NCI-H446 treated with DMSO at 0.1 percent for 48 hours (cell line): Measurements from ENCODE around the gene RAB30.

Experiments used
- DNase-seq: peaks from one replicate; lab custom pipeline; 2025; lab: John Stamatoyannopoulos, UW

RAB30 gene

GRCh38 chr11:83039566-83039965, 32.1 kb downstream of the RAB30 start:
- no peak for DNase-seq

DNA sequence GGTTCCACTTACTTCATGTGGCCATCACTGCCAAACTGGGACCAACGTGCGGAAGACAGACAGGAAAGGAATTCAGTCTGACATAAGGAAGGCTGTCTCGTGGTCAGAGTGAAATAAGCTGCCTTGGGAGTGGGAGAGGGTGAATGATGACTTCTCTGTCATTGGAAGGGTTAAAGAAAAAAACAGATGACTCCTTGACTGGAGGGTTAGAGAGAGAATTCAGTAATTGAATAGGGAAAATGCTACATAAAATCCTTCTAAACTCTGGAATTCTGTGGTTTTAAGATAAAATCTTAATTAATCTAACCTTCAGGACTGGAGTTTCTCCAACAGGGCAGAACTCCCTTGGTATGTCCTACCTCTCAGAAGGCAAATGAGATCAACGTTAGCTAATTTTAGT, 33.8 kb downstream of the RAB30 start:
- no peak for DNase-seq

GRCh38 chr11:83036701-83037100, 35.0 kb downstream of the RAB30 start:
- DNase-seq, result no peak

DNA sequence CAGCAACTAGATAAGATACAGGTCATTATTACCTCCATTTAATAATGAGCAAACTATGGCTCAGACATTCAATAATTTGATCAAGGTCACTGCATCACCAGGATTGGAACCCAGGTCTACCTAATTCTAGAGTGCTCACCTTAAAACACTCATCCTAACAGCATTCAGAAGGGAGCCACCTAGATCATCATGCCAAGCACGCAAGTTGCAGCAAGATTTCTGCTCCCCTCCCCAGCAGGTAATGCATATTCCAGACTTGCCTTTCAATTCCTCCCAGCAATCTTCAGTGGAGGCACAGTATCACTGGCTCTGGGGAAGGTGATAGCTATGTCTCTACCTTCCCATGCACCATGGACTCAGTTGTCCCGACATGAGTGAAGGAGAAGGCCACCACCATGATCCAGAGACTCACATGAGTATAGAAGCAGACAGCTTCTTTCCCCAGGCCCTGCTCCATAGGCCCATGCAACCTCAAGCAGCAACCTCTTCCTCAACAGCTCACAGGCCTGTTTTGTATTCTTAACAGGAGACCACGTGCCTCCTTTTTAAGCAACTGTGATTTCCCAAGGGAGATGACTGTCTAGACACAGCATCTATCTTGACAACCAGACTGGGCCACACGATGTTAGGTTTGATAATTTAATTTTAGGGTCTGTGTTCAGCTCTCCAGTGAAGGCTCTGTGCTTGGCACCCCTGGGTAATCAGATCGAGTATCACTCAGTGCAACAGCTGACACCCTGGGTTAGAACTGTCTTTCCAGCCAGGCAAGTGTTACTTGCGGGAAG, 36.4 kb downstream of the RAB30 start:
- no peak for DNase-seq

DNA sequence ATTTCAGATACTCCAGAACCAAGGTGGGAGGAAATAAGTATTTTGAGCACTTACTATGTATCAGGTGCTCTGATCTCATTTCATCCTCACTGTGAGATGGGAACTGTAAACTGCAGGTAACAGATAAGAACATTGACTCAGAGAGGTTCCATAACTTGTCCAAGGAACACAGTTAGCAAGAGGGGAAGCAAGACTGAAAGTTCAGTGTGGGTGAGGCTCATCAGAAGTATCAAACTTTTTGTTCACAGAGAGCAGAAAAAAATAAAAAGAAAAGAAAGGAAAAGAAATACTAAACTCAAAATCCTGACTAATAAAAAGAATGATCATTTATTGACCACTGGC, 37.1 kb downstream of the RAB30 start:
- no peak for DNase-seq

- peak; percentile 64 for DNase-seq
These were observed 37.6 kb downstream of the RAB30 start for GRCh38 chr11:83033972-83034672.

DNA sequence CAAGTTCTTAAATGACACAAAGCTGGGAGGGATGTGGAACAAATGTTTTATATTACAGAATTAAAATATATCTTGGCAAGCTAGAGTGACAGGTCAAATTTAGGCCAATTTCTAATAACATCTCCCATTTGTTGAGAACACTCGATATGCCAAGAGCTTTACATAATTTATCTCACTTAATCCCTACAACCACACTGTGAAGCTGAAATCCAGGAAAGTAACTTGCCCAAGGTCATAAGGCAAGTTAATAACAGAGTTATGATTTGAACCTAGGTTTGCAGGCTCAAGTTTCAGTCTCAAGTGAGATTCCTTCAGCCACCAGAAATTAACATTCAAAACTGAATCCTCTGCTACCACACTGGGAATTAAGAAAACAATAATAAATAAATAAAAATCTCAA, 38.3 kb downstream of the RAB30 start:
- no peak for DNase-seq

GRCh38 chr11:83031127-83031526, 40.6 kb downstream of the RAB30 start:
- no peak for DNase-seq

DNA sequence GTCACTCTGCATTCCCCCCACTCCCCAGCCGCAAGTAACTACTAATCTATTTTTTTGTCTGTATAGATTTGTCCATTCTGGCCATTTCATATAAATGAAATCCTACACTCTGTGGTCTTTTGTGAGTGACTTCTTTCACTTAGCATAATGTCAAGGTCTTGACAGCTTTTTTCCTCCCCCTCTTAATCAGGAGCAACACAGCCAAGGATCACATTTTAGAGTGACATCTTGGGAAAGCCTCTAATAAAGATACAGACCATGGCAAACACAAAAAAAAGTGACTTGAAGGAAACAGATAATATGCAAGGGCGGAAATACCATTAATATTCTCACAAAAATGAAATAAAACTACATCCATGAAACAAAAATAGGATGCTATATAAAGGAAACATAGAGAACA, 43.9 kb downstream of the RAB30 start:
- no peak for DNase-seq

DNA sequence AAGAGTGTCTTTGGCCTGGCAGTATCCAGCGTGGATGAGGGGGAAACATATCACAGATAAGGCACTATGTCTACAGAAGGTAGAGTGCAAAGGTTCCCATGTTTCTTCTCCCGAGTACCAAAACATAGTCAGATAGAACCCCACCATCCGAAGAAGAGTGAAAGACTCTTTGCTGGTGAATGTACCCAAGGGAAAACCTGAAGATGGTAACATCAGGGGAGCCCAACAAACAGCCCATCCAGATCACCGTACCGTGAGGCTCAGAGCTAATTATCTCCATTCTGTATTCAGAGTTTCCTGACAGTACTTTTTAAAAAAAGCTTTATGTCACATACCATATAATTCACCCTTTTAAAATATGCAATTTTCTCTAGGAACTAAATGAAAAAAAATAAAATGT, 44.4 kb downstream of the RAB30 start:
- no peak for DNase-seq

- no peak for DNase-seq
These were observed 45.5 kb downstream of the RAB30 start for GRCh38 chr11:83026229-83026628.

GRCh38 chr11:83025267-83025704, 46.4 kb downstream of the RAB30 start:
- DNase-seq, result no peak

DNA sequence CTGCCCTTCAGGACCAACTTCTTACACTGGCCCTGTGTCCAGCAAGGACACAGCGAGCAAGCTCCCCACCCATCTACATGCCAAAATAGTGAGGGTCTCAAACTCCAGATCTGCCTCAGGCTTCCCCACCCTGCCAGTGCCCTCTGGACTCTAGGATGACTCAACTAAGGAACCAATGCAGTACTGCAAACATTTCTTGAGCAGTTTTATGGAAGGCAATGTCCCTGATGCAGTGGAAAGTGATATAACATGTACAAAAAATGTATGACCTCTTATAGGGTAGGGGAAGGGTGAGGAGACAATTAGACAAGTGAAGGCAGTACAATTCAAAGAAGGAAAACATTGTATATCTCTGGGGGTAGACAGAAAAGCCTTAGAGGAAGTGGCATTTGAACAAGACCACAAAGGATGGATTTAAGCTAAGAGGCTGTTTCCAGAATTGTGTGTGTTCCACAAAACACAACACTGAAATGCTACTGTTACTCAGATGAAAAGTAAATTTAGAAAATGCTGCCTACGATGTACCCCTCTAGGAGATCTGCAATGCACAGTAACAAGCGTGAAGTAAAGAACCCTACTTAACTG, 47.3 kb downstream of the RAB30 start:
- no peak for DNase-seq

GRCh38 chr11:83023410-83023809, 48.3 kb downstream of the RAB30 start:
- DNase-seq, result no peak

- DNase-seq, result no peak
These were observed 49.9 kb downstream of the RAB30 start for GRCh38 chr11:83021780-83022125.

- no peak for DNase-seq
These were observed 50.5 kb downstream of the RAB30 start for GRCh38 chr11:83020942-83021779.

DNA sequence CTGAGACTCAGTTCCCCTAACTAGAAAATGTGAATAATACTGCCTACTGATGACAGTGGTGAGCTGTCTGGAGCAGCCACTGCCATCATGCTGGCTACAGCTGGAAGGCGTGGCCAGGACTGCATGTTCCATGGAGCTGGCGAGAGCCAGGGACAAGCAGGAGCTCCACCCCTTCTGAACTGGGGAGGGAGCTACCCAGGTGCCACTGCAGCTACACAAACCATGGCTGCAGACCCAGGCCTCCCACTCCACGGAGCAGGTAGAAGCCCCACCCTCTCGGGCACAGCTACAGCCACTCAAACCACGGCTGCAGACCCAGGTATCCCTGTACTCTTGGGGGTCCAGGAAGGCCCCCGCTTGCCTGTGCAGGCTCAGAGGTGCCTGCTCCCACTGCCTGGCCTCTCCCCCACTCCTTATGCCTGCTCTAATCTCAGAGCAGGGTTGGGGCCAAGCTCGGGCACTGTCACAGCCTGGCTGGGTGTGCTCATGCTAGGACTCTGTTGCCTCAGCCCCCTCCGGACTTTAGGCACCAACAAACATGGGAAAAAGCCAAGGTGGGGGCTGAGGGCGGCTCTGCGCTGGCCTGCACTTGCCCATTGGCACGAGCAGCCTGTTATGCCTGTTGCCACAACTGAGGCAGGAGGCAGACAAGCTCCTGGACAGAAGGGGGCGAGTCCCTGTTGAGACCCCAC, 51.7 kb downstream of the RAB30 start:
- no peak for DNase-seq

DNA sequence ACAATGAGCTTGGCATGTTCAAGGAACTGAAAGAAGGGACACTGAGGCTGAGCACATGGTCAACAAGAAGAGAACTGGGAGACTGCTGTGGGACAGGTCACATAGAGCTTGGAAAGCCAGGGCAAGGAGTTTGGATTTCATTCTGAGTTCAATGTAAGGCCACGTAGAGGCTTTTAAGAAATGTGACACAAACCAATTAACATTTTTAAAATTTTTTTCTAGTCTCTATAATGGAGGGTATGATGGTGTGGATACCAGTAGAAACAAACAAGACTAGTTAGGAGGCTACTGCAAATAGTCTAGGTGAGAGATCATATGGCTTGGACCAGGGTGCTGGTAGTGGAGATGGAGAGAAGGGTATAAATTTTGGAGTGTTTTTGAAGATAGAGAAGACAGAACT, 56.7 kb downstream of the RAB30 start:
- DNase-seq, result no peak

DNA sequence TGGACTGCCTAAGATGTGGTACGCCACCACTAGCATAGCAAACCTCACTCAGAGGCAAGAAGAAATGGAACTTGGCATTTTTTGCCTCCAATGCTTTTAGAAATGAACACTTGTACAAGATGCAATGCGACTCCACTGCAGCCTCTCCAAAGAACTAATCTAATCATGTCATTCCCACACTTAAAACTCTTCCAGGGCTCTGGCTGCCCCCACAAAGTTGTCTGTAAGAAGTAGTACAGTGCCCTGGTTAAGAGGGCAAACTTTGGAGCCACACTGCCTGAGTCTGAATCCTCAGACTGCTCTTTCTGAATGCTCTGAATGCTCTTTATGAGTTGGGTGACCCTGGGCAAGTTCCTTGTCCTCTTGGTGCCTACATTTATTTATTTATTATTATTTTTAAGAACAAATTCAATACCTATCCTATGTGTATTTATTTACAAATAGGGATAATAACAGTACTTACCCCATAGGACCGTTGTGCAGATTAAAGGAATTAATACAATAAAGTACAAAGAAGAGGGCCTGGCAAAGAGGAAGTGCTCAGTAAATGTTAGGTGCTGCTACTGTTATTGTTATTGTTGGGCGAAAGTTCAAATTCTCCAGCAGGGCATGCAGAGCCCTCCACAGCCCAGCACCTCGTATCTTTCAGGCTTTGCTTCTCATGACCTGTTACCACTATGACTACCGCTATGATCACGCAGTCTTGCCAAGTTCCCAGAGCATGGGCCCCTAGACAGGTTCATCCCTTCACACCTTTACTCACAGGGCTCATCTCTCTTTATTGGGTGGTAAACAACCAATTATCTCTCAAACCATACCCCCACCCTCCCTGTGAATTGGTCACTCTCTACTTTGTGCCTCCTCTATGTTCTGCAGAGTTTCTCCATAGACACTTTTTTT, 59.3 kb downstream of the RAB30 start:
- DNase-seq, result no peak

DNA sequence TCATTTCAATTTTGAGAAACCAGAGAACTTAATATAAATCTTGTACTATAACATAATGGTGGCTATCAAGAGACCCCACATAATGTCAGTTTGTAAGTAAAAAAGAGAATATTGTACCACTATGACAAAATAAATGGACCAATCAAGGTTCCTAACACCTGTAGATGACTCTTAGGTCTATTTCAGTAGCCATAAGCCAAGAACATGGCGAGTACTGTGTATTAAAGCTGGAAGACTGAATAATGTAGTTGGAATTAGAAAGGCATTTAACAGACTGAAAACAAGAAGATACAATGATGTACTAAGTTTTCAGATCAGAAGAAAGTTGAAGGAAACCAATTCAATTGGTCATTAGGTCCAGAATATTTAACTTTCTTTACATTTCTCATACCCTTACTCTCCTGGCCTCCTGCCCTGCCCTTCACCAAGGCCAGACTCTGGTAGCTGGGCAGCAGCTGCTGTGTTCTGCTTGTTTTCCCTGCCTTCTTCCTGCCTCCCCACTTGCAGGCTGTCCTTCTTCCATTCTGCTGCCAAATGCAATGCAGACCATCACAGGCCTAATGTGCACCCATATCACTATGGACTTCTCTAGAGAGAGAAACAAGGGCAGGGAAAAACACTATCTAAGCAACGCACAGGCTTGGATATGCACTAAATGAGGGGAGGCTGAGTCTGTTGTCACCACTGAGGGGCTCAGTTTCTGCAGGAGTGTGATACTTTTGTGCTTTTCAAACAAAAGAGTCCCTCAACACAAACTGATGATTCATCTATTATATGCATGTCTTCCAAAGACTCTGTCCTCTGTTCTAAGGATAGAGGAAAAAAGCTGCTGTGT, 60.1 kb downstream of the RAB30 start:
- DNase-seq, result no peak
